ENCODE data around the gene MICALL2.

The MICALL2 gene

DNA sequence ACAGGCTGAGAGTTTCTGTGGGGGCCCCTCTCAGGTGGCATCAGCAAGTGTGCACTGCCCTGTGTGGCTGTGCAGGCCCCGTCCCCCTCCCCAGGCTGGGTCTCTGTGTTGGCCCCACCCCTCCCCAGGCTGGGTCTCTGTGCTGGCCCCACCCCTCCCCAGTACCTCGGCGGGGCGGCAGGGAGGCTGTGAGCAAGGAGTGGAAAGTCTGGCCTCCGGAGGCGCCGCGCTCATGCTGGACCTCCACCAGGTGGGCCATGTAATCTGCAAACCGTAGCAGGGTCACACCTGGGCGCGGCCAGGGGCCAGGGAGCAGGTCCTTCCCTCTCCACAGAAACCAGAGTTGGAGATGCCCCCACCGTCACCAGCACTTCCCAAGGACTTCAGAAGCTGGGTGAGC is 21.4 kb upstream of the MICALL2 start:
- H3K9me3 ChIP-seq (ENCODE audit: control insufficient read depth, insufficient read depth, low read depth, low read length): no peaks in the 10 kb centered on the region
- POLR2A ChIA-PET: no interaction called here
- TF ChIP-seq TCF7L2 (IDR thresholded peaks at IDR 0.05; ENCODE audit: borderline replicate concordance, low read depth, low read length): no peak
- TF ChIP-seq ZNF292 (tag by site-specific recombination; IDR thresholded peaks at IDR 0.05; ENCODE audit: borderline replicate concordance, low read depth): no peak
- no peak for TF ChIP-seq ZSCAN16 (tag by site-specific recombination; IDR thresholded peaks at IDR 0.05)
- no peak for TF ChIP-seq GLI2 (tag by site-specific recombination; IDR thresholded peaks at IDR 0.05; ENCODE audit: borderline replicate concordance, low read depth)
- no peak for TF ChIP-seq ZNF664 (tag by site-specific recombination; IDR thresholded peaks at IDR 0.05)
- TF ChIP-seq MYNN (tag by site-specific recombination; IDR thresholded peaks at IDR 0.05; ENCODE audit: borderline replicate concordance): no peak
- TF ChIP-seq, protein P1, sequence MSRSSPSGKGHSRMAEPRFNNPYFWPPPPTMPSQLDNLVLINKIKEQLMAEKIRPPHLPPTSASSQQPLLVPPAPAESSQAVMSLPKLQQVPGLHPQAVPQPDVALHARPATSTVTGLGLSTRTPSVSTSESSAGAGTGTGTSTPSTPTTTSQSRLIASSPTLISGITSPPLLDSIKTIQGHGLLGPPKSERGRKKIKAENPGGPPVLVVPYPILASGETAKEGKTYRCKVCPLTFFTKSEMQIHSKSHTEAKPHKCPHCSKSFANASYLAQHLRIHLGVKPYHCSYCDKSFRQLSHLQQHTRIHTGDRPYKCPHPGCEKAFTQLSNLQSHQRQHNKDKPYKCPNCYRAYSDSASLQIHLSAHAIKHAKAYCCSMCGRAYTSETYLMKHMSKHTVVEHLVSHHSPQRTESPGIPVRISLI (tag by site-specific recombination; IDR thresholded peaks at IDR 0.05): no peak
- TF ChIP-seq ZNF514 (tag by site-specific recombination; IDR thresholded peaks at IDR 0.05): no peak
- no peak for TF ChIP-seq ZNF707 (tag by site-specific recombination; IDR thresholded peaks at IDR 0.05)
- H3K4me3 ChIP-seq (ENCODE audit: low read depth, low read length): no peak overlapping the region
- CTCF ChIA-PET: no interaction called here
- no peak overlapping the region for H3K27ac ChIP-seq (ENCODE audit: extremely low read depth, low read depth, low read length)
- H3K36me3 ChIP-seq (ENCODE audit: control insufficient read depth in 2 of 2, insufficient read depth in 1 of 2, low read length in 2 of 2): peaks cover 2 to 78% of the 10 kb centered on the region in 2 experiments; a peak in 2 of 3 replicates
- H3K4me1 ChIP-seq (ENCODE audit: control insufficient read depth, insufficient read depth, low read length): no peaks in the 10 kb centered on the region

DNA sequence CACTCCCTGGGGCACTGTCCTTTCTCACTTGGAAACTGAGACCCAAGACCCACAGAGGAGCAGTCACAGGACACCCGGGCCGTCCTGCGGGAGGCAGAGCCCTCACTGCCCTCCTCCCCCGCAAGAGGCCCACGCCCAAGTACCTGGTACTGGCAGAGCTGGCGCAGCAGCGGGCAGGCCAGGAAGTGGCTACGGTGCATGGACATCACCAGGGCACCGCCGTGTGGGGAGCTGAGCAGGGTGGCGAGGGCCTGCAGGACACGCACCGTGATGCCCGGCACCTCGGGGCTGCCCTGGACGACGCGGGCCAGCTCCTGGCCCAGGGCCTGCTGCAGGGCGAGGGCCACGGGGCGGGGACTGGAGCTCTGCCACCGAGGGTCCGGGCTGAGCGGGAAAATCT is 20.0 kb upstream of the MICALL2 start:
- Histone ChIP-seq H3K27ac (ENCODE audit: extremely low read depth, low read depth, low read length) (no peak overlapping the region), H3K4me1 (ENCODE audit: control insufficient read depth, insufficient read depth, low read length) (no peaks in the 10 kb centered on the region), H3K9me3 (ENCODE audit: control insufficient read depth, insufficient read depth, low read depth, low read length) (no peaks in the 10 kb centered on the region), H3K36me3 (ENCODE audit: control insufficient read depth in 2 of 2, insufficient read depth in 1 of 2, low read length in 2 of 2) (peaks cover 0 to 73% of the 10 kb centered on the region in 2 experiments; a peak in 1 of 3 replicates), H3K4me3 (ENCODE audit: low read depth, low read length) (no peak overlapping the region)
- TF ChIP-seq ZIC2 (tag by site-specific recombination; IDR thresholded peaks at IDR 0.05) (no peak), YY2 (tag by site-specific recombination; IDR thresholded peaks at IDR 0.05) (no peak), ZNF621 (tag by site-specific recombination; IDR thresholded peaks at IDR 0.05) (no peak), ZNF76 (tag by site-specific recombination; IDR thresholded peaks at IDR 0.05; ENCODE audit: borderline replicate concordance, low read depth) (no peak), ZNF112 (tag by site-specific recombination; IDR thresholded peaks at IDR 0.05) (no peak), ZBTB8A (tag by site-specific recombination; IDR thresholded peaks at IDR 0.05) (no peak), ZSCAN16 (tag by site-specific recombination; IDR thresholded peaks at IDR 0.05) (no peak), ZNF48 (tag by site-specific recombination; IDR thresholded peaks at IDR 0.05) (no peak), KLF10 (tag by site-specific recombination; IDR thresholded peaks at IDR 0.05) (no peak), ZNF138 (tag by site-specific recombination; IDR thresholded peaks at IDR 0.05; ENCODE audit: borderline replicate concordance) (no peak), ZNF175 (tag by site-specific recombination; IDR thresholded peaks at IDR 0.05) (no peak), ZNF404 (tag by site-specific recombination; IDR thresholded peaks at IDR 0.05) (no peak), KLF7 (tag by site-specific recombination; IDR thresholded peaks at IDR 0.05; ENCODE audit: borderline replicate concordance) (no peak), ZNF549 (tag by site-specific recombination; IDR thresholded peaks at IDR 0.05) (no peak), ZNF677 (tag by site-specific recombination; IDR thresholded peaks at IDR 0.05) (no peak), ZNF658 (tag by site-specific recombination; IDR thresholded peaks at IDR 0.05) (no peak)
- TF ChIP-seq, protein P2, sequence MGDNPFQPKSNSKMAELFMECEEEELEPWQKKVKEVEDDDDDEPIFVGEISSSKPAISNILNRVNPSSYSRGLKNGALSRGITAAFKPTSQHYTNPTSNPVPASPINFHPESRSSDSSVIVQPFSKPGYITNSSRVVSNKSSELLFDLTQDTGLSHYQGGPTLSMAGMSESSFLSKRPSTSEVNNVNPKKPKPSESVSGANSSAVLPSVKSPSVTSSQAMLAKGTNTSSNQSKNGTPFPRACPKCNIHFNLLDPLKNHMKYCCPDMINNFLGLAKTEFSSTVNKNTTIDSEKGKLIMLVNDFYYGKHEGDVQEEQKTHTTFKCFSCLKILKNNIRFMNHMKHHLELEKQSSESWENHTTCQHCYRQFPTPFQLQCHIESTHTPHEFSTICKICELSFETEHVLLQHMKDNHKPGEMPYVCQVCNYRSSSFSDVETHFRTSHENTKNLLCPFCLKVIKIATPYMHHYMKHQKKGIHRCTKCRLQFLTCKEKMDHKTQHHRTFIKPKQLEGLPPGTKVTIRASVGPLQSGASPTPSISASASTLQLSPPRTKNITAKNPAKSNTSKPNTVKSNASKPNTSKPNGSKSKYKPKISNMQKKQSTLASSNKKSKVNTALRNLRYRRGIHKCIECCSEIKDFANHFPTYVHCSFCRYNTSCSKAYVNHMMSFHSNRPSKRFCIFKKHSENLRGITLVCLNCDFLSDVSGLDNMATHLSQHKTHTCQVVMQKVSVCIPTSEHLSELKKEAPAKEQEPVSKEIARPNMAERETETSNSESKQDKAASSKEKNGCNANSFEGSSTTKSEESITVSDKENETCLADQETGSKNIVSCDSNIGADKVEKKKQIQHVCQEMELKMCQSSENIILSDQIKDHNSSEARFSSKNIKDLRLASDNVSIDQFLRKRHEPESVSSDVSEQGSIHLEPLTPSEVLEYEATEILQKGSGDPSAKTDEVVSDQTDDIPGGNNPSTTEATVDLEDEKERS (tag by site-specific recombination; IDR thresholded peaks at IDR 0.05): no peak
- POLR2A ChIA-PET: no interaction called here
- CTCF ChIA-PET: no interaction called here

All from HEK293 (cell line).